Adipocyte (in vitro differentiated cells): ENCODE data around the gene BGLAP.

Source experiments
- DNase-seq: peaks from one replicate; pipeline ENCODE4 v3.0.0-alpha.2; 2015; ENCODE audit warnings: low read depth
- H3K27me3 ChIP-seq: replicated peaks from 2 replicates; pipeline ENCODE4 v1.7.0; 2013; ENCODE audit warnings: mild to moderate bottlenecking, low read length, moderate library complexity; ENCODE audit not compliant: control insufficient read depth, insufficient read depth
- H3K36me3 ChIP-seq: 2 replicates; pipeline ENCODE4 v1.7.0; 2013; ENCODE audit warnings: low read length, mild to moderate bottlenecking, moderate library complexity; ENCODE audit not compliant: control insufficient read depth, insufficient read depth, severe bottlenecking
- H3K4me1 ChIP-seq: 2 replicates; pipeline ENCODE4 v1.7.0; 2013; ENCODE audit warnings: mild to moderate bottlenecking, low read length, moderate library complexity; ENCODE audit not compliant: control insufficient read depth, insufficient read depth
- H3K4me3 ChIP-seq: 2 replicates; pipeline ENCODE4 v1.7.0; 2013; ENCODE audit warnings: mild to moderate bottlenecking, low read length, moderate library complexity
- H3K9ac ChIP-seq: 2 replicates; pipeline ENCODE4 v1.7.0; 2013; ENCODE audit warnings: mild to moderate bottlenecking, low read length, moderate library complexity
- H3K9me3 ChIP-seq: 2 replicates; pipeline ENCODE4 v1.7.0; 2013; ENCODE audit warnings: mild to moderate bottlenecking, low read length, moderate library complexity; ENCODE audit not compliant: control insufficient read depth

Gene BGLAP

GRCh38 chr1:156260896-156261295 lies 18.9 kb downstream of the BGLAP start:
- H3K9ac ChIP-seq: no peak overlapping the region
- H3K9me3 ChIP-seq: no peaks in the 10 kb centered on the region
- no peak overlapping the region for H3K4me3 ChIP-seq
- peaks cover 13% of the 10 kb centered on the region for H3K4me1 ChIP-seq
- H3K36me3 ChIP-seq: peaks cover 90% of the 10 kb centered on the region
- no peak for DNase-seq
- no peaks in the 10 kb centered on the region for H3K27me3 ChIP-seq

DNA sequence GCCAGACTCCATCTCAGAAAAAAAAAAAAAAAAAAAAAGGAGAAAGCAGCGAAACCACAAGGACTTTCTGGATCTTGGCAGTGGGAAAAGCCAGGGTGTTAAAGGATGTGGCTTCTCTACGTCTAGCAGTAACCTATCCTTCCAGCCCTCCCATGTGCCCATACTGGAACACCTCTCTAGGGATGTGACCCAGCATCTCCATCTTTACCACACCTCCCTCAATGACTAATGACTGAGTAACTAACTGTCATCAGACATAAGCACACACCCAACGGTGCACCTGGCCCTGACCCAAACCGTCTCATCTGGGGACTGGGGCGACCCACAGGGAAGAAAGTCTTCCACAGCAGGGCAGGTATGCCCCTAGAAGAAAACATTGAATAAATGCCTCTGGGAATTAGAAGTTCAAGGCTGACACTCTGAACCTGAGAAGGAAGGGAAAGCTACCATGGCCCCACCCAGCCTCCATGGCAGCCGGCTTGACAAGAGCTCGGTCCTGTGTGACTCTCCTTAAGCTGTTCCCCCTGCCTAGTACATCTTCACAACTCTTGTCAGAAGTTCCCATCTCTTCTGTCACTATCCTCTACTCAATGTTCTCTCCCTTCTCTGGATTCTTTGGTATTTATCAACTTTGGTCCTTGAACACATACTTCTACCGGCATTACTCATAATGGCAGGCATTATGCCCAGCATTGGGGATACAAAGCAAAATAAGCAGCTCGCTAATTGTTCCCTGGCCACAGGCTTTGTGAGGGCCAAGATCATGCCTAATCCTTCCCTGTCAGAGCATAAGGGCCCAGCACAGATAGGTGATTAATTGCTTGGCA lies 20.7 kb downstream of the BGLAP start:
- Histone ChIP-seq H3K27me3 (no peaks in the 10 kb centered on the region), H3K9me3 (no peaks in the 10 kb centered on the region), H3K4me1 (peaks cover 13% of the 10 kb centered on the region), H3K4me3 (peak overlapping the region; percentile 35), H3K9ac (no peak overlapping the region), H3K36me3 (peaks cover 90% of the 10 kb centered on the region)
- DNase-seq: peak; percentile 67

DNA sequence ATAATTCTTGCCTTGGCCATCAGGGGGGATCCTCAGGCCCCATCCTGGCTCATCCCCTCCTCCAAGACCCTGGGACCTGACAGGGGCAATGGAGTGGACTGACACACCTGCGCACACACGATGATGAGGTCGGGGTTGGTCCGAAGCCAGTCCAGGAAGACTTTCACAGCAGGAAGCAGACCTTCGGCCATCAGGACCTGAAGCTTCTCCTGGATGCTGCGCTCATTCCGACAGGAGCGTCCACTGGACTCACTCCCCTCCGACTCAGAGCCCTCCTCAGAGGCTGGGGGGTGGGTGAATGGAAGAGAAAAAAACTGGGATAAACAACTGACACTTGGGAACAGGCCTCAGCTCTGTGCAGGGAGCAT lies 21.3 kb downstream of the BGLAP start:
- Histone ChIP-seq H3K4me1 (peaks cover 13% of the 10 kb centered on the region), H3K36me3 (peaks cover 90% of the 10 kb centered on the region), H3K27me3 (no peaks in the 10 kb centered on the region), H3K9me3 (no peaks in the 10 kb centered on the region), H3K4me3 (no peak overlapping the region), H3K9ac (no peak overlapping the region)
- DNase-seq: no peak

- Histone ChIP-seq H3K9ac (no peak overlapping the region), H3K9me3 (no peaks in the 10 kb centered on the region), H3K4me3 (no peak overlapping the region), H3K4me1 (peaks cover 13% of the 10 kb centered on the region), H3K27me3 (no peaks in the 10 kb centered on the region), H3K36me3 (peaks cover 85% of the 10 kb centered on the region)
- no peak for DNase-seq
These were observed 24.1 kb downstream of the BGLAP start for GRCh38 chr1:156266051-156266450.

DNA sequence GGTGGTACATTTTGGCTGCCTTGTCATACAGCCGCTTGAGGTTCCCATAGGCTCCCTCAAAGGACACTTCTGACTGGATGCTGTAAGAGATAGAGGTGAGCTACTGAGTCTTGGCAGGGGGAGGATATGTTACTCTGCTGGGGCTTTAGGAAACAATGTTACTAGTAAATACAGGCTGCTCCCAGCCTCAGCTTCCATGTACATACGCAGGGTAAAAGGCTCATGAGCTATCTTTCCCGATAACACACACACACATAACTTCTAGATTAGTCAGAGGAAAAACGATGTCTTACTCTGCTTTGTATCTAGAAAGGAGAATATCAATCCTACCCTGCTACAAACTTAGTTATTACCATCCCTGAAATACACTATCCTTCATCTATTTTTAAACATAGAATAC lies 26.4 kb downstream of the BGLAP start:
- Histone ChIP-seq H3K4me3 (no peak overlapping the region), H3K9ac (no peak overlapping the region), H3K9me3 (no peaks in the 10 kb centered on the region), H3K36me3 (peaks cover 92% of the 10 kb centered on the region), H3K27me3 (no peaks in the 10 kb centered on the region), H3K4me1 (peaks cover 3% of the 10 kb centered on the region)
- no peak for DNase-seq

DNA sequence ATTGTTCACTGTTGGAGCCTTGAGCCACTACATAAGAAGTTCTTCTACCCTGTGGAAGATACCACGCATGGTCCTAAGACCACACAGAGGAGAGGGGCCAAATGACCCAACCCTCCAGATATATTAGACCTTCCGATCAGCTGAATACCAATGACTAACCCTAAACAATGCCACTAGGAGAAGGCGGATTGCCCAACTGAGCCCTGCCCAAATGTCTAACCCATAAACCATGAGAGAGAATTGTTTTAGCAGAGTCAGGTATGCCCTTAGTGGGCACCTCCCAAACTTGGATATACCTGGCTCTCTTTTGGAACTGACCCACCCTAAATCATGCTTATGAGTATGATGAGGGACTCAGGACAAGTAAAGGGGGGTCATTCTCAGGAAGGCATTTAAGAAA lies 28.3 kb downstream of the BGLAP start:
- Histone ChIP-seq H3K9ac (no peak overlapping the region), H3K4me3 (no peak overlapping the region), H3K27me3 (no peaks in the 10 kb centered on the region), H3K4me1 (no peaks in the 10 kb centered on the region), H3K9me3 (no peaks in the 10 kb centered on the region), H3K36me3 (peaks cover 95% of the 10 kb centered on the region)
- DNase-seq: no peak

- no peak overlapping the region for H3K4me3 ChIP-seq
- H3K9me3 ChIP-seq: no peaks in the 10 kb centered on the region
- peaks cover 30% of the 10 kb centered on the region for H3K4me1 ChIP-seq
- no peaks in the 10 kb centered on the region for H3K27me3 ChIP-seq
- peaks cover 56% of the 10 kb centered on the region for H3K36me3 ChIP-seq
- peak; percentile 51 for DNase-seq
- peak overlapping the region; percentile 16 for H3K9ac ChIP-seq
These were observed 34.5 kb downstream of the BGLAP start for GRCh38 chr1:156276532-156276931.

GRCh38 chr1:156276966-156277381 lies 35.0 kb downstream of the BGLAP start:
- no peaks in the 10 kb centered on the region for H3K27me3 ChIP-seq
- peak overlapping the region; percentile 41 for H3K4me3 ChIP-seq
- H3K9ac ChIP-seq: peak overlapping the region; percentile 12
- H3K36me3 ChIP-seq: peaks cover 52% of the 10 kb centered on the region
- no peaks in the 10 kb centered on the region for H3K9me3 ChIP-seq
- H3K4me1 ChIP-seq: peaks cover 34% of the 10 kb centered on the region
- peak; percentile 40 for DNase-seq

DNA sequence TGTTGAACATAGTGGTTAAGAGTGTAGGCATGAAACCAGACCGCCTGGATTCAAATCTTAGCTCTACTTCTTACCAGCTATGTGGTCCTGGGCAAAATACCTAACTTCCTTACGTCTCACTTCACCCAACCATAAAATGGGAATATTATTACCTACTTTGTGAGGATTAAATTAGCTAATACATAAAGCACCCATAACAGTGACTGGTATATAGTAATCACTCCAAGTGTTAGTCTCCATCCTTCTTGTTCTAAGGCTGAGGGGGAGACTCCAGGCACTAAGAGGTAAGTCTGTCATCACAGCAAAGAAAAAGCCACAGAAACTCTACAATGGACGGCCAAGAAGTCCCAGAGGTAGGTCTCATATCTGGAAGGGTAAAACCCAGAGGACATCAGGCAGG lies 37.9 kb downstream of the BGLAP start:
- H3K9me3 ChIP-seq: no peaks in the 10 kb centered on the region
- peaks cover 44% of the 10 kb centered on the region for H3K4me1 ChIP-seq
- peaks cover 23% of the 10 kb centered on the region for H3K36me3 ChIP-seq
- H3K9ac ChIP-seq: no peak overlapping the region
- DNase-seq: no peak
- H3K27me3 ChIP-seq: no peaks in the 10 kb centered on the region
- no peak overlapping the region for H3K4me3 ChIP-seq

GRCh38 chr1:156281281-156281680 lies 39.3 kb downstream of the BGLAP start:
- peak; percentile 71 for DNase-seq
- Histone ChIP-seq H3K4me1 (peaks cover 44% of the 10 kb centered on the region), H3K9me3 (no peaks in the 10 kb centered on the region), H3K9ac (peak overlapping the region; percentile 88), H3K27me3 (no peaks in the 10 kb centered on the region), H3K36me3 (peaks cover 13% of the 10 kb centered on the region), H3K4me3 (peak overlapping the region; percentile 96)

- Histone ChIP-seq H3K9me3 (no peaks in the 10 kb centered on the region), H3K36me3 (peaks cover 13% of the 10 kb centered on the region), H3K9ac (peak overlapping the region; percentile 88), H3K4me3 (peak overlapping the region; percentile 96), H3K4me1 (peaks cover 39% of the 10 kb centered on the region), H3K27me3 (no peaks in the 10 kb centered on the region)
- peak; percentile 45 for DNase-seq
These were observed 39.9 kb downstream of the BGLAP start for GRCh38 chr1:156281693-156282478.
